ENCODE measurements around the gene FAM107B.

GRCh38 chr10:14751014-14751896 lies 23.4 kb downstream of the FAM107B start:
- TF ChIP-seq POLR2AphosphoS5 (IDR thresholded peaks at IDR 0.05) (no peak), CTCF (IDR thresholded peaks at IDR 0.05) (no peak), POLR2A (IDR thresholded peaks at IDR 0.05) (no peak), EP300 (IDR thresholded peaks at IDR 0.05) (no peak)
